Measurements from ENCODE around the gene MMP15.
"Not testable (repeated sequence)": the region's sequence is repeated elsewhere in the genome, so short reads cannot be mapped to it uniquely, and the experiment has no call there.

MMP15 gene

GRCh38 chr16:58086381-58087208 lies 61.0 kb downstream of the MMP15 start:
- TF ChIP-seq CTCF (IDR thresholded peaks at IDR 0.05; ENCODE audit: extremely low read depth, missing control alignments), result no peak
- DNase-seq (ENCODE audit: low spot score), result no peak

DNA sequence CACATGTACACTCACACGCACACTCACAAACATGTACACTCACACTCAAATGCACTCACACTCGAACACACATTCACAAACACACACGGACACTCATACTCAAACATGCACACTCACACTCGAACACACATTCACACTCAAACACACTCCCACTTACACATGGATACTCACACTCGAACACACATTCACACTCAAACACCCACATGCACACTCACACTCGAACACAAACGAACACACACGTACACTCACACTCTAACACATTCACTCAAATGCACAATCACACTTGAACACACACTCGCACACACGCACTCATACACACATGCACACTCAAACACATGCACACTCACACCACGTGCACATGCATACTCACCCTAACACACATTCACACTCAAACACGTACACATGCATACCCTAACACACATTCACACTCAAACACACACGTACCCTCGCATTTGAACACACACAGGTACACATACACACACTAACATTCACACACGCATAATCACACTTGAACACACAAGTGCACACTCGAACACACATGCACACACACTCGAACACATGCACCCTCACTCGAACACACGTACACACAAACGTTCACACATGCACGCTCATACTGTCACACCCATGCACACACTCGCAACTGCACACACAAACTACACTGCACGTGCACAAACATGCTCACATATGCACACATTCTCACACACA lies 61.8 kb downstream of the MMP15 start:
- no peak for TF ChIP-seq CTCF (IDR thresholded peaks at IDR 0.05; ENCODE audit: extremely low read depth, missing control alignments)
- no peak for DNase-seq (ENCODE audit: low spot score)

DNA sequence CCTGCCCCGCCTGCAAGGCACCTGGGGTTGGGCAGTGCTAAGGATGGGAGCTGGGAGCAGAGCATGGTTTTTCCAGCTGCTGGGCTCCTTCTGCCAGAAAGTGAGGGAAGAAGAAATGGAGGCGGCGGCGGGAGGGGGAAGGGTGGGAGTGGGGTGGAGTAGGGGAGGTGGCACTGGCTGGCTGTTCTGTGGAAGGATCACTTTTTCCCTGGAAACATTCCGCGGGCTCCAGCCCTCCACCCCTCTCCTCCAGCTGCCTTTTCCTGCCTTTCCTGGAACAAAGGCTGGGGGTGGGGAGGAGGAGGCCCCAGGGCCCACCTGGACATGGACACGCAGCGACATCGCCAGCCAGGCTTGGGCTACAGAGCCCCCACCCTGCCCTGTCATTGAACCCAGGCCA lies 62.5 kb downstream of the MMP15 start:
- TF ChIP-seq CTCF (IDR thresholded peaks at IDR 0.05; ENCODE audit: extremely low read depth, missing control alignments), result no peak
- DNase-seq (ENCODE audit: low spot score), result no peak

DNA sequence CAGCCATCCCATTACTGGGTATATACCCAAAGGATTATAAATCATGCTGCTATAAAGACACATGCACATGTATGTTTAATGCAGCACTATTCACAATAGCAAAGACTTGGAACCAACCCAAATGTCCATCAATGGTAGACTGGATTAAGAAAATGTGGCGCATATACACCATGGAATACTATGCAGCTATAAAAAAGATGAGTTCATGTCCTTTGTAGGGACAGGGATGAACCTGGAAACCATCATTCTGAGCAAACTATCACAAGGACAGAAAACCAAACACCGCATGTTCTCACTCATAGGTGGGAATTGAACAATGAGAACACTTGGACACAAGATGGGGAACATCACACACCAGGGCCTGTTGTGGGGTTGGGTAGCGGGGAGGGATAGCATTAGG lies 64.8 kb downstream of the MMP15 start:
- not testable (repeated sequence) for DNase-seq (ENCODE audit: low spot score)

DNA sequence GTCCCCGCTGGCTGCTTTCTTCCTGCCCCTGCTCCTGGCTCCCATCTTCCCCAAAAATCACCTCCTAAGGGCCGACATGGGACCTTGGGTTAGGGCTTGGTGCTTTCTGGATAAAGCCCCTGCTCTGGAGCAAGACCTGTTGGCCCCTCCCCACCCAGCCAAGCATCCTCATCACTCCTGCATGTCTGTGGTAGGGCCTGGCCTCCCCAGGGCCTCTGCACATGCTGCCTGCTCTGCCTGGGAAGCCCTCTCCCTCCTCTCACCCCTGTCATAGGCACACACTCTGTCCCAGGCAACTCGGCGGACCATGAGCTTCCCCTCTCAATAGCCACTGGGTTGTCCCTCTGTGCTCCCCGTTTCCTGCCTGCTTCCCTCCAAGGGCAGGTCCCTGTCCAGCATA lies 68.5 kb downstream of the MMP15 start:
- DNase-seq (ENCODE audit: low spot score), result no peak
- TF ChIP-seq CTCF (IDR thresholded peaks at IDR 0.05; ENCODE audit: extremely low read depth, missing control alignments), result no peak

DNA sequence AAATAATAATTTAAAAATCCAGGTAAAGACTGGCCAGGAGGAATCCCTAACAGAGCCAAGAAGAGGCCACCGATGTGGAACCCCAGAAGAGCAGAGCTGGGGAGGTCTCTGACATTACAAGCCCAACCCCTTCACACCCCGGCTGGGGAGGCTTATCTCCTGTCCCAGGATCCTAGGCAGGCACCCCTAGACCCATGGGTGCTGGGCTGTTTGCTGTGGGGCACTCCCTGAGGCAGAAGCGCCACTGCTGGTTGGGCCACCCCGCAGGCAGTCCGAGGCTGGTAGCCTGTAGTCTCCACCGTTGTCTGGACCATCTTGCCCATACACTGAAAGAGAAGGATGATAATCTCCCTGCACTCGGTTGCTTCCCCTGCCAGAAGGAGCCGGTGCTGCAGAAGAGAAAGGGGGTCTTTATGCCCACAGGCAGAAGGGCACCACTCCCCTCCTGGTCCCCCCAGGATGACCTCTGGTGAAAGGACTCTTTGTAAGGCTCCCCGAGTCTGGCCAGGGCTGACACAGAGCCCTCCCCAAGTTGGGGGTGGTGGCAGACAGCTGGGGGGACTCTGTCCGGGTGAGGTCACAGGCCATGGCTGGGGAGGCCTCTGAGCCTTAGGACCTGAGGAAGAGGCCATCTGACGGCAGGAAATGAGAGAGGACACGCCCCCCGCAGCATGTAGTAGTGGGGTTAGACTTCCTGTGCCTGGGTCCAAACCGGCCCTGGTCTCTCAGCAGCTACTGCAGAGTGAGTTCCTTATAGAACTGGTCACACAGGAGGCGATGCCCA lies 69.4 kb downstream of the MMP15 start:
- DNase-seq (ENCODE audit: low spot score), result no peak
- TF ChIP-seq CTCF (IDR thresholded peaks at IDR 0.05; ENCODE audit: extremely low read depth, missing control alignments), result no peak

- DNase-seq (ENCODE audit: low spot score), result not testable (repeated sequence)
Measured at GRCh38 chr16:58095575-58095960, 70.0 kb downstream of the MMP15 start.

GRCh38 chr16:58096249-58096648 lies 70.7 kb downstream of the MMP15 start:
- DNase-seq (ENCODE audit: low spot score), result no peak
- TF ChIP-seq CTCF (IDR thresholded peaks at IDR 0.05; ENCODE audit: extremely low read depth, missing control alignments), result no peak
